ENCODE data around the gene LEMD3.

LEMD3 gene

DNA sequence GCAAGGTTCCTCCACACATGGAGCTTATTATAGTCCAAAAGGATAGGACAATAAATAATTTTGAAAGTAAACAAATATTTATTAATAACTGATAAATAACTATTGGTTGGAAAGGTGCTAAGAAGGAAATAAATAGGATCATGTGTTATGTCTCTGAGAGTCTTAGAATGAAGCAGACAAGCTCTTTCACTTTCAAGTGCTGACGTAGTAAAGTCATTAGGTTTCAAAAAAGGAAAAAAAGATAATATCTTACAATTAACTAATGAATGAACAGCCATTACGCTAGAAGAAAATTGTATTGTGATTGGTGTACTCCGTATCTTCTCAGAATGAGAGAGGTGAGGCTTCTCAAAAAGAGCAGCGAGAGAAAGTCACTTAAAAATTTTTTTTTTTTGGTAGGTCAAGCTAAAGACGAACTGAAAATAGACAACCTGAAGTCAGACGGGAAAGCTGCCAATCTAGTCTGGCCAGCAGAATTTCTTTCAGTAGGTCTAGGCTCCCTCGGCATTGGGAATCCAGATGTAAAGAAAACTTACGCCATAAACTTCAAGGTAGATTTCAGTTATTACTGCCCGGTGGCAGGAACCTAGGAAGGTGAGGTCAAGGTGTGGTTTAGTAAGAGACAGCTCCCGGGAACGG lies 583 bp upstream of the LEMD3 start:
- DNase-seq (ENCODE audit: low read depth, low spot score), result no peak
- Histone ChIP-seq H3K9me3 (ENCODE audit: control insufficient read depth, insufficient read depth, low read length) (no peaks in the 10 kb centered on the region), H3K27me3 (ENCODE audit: control insufficient read depth, insufficient read depth, low read length) (no peaks in the 10 kb centered on the region), H3K36me3 (ENCODE audit: control insufficient read depth, insufficient read depth, low read length) (no peaks in the 10 kb centered on the region), H3K4me1 (ENCODE audit: control insufficient read depth, insufficient read depth, low read length) (no peaks in the 10 kb centered on the region), H3K27ac (ENCODE audit: low read length) (no peak overlapping the region), H3K4me3 (ENCODE audit: low read length) (peak overlapping the region; percentile 95; the same call in 1 of the 2 replicates)
- no CpG with 5 or more reads among the region's 11 CpGs for WGBS (ENCODE audit: insufficient coverage, insufficient read length)

GRCh38 chr12:65170209-65170881 lies 962 bp downstream of the LEMD3 start:
- Histone ChIP-seq H3K4me1 (ENCODE audit: control insufficient read depth, insufficient read depth, low read length) (no peaks in the 10 kb centered on the region), H3K27me3 (ENCODE audit: control insufficient read depth, insufficient read depth, low read length) (no peaks in the 10 kb centered on the region), H3K27ac (ENCODE audit: low read length) (no peak overlapping the region), H3K4me3 (ENCODE audit: low read length) (peak overlapping the region; percentile 95), H3K9me3 (ENCODE audit: control insufficient read depth, insufficient read depth, low read length) (no peaks in the 10 kb centered on the region), H3K36me3 (ENCODE audit: control insufficient read depth, insufficient read depth, low read length) (no peaks in the 10 kb centered on the region)
- WGBS (ENCODE audit: insufficient coverage, insufficient read length), result no CpG with 5 or more reads among the region's 47 CpGs
- no peak for DNase-seq (ENCODE audit: low read depth, low spot score)

DNA sequence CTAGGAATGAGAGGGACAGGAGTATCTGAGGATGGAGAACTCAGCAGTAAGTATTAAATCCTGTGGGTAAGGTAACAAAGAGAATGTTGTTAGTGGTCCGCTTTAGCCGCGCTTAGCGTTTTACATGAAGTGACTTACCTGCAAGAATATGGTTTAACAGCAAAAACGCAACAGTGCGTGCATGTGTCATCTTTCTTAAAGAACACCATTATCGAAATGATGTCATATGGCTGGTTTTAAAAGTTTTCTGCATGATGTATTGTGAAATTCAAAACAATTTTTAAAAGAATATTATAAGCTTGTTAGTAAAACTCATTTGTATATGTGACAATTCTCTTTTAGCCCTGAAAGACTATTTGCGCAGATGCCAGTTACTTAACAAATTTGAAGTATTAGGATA lies 1.7 kb downstream of the LEMD3 start:
- Histone ChIP-seq H3K27me3 (ENCODE audit: control insufficient read depth, insufficient read depth, low read length) (no peaks in the 10 kb centered on the region), H3K4me1 (ENCODE audit: control insufficient read depth, insufficient read depth, low read length) (no peaks in the 10 kb centered on the region), H3K27ac (ENCODE audit: low read length) (no peak overlapping the region), H3K4me3 (ENCODE audit: low read length) (peak overlapping the region; percentile 95; the same call in 1 of the 2 replicates), H3K9me3 (ENCODE audit: control insufficient read depth, insufficient read depth, low read length) (no peaks in the 10 kb centered on the region), H3K36me3 (ENCODE audit: control insufficient read depth, insufficient read depth, low read length) (no peaks in the 10 kb centered on the region; the same call in 1 of the 2 replicates)
- WGBS (ENCODE audit: insufficient coverage, insufficient read length), result no CpG with 5 or more reads among the region's 8 CpGs
- DNase-seq (ENCODE audit: low read depth, low spot score), result no peak

DNA sequence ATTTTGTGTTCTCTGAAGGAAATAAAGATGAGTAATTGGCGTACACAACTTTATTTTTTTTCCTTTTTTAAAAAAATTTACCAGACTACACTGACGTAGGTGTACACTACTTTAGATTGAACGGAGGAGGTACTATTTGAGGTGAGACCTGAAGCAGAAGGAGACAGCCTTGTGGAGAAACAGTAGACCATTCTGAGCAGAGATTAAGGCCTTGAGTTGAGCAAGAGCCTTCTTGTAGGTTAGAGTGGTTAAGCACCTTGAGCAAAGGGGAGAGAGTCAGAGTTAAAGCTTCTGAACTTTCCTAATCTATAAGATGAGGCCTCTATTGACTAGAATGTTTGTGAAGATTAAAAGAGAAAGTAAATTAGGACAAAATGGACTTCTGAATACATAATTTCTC lies 2.5 kb downstream of the LEMD3 start:
- no peak for DNase-seq (ENCODE audit: low read depth, low spot score)
- no peaks in the 10 kb centered on the region for H3K27me3 ChIP-seq (ENCODE audit: control insufficient read depth, insufficient read depth, low read length)
- H3K4me3 ChIP-seq (ENCODE audit: low read length), result no peak overlapping the region; the same call in 1 of the 2 replicates
- H3K4me1 ChIP-seq (ENCODE audit: control insufficient read depth, insufficient read depth, low read length), result no peaks in the 10 kb centered on the region
- H3K27ac ChIP-seq (ENCODE audit: low read length), result no peak overlapping the region
- H3K9me3 ChIP-seq (ENCODE audit: control insufficient read depth, insufficient read depth, low read length), result no peaks in the 10 kb centered on the region
- WGBS (ENCODE audit: insufficient coverage, insufficient read length), result no CpG with 5 or more reads among the region's 3 CpGs
- H3K36me3 ChIP-seq (ENCODE audit: control insufficient read depth, insufficient read depth, low read length), result no peaks in the 10 kb centered on the region; the same call in 1 of the 2 replicates

- Histone ChIP-seq H3K9me3 (ENCODE audit: control insufficient read depth, insufficient read depth, low read length) (no peaks in the 10 kb centered on the region), H3K27ac (ENCODE audit: low read length) (no peak overlapping the region), H3K27me3 (ENCODE audit: control insufficient read depth, insufficient read depth, low read length) (no peaks in the 10 kb centered on the region), H3K4me3 (ENCODE audit: low read length) (no peak overlapping the region), H3K36me3 (ENCODE audit: control insufficient read depth, insufficient read depth, low read length) (no peaks in the 10 kb centered on the region; the same call in 1 of the 2 replicates), H3K4me1 (ENCODE audit: control insufficient read depth, insufficient read depth, low read length) (no peaks in the 10 kb centered on the region)
- no peak for DNase-seq (ENCODE audit: low read depth, low spot score)
Measured at GRCh38 chr12:65175385-65175784, 6.0 kb downstream of the LEMD3 start.

GRCh38 chr12:65182012-65182739 lies 12.8 kb downstream of the LEMD3 start:
- Histone ChIP-seq H3K27ac (ENCODE audit: low read length) (no peak overlapping the region), H3K4me1 (ENCODE audit: control insufficient read depth, insufficient read depth, low read length) (no peaks in the 10 kb centered on the region), H3K4me3 (ENCODE audit: low read length) (no peak overlapping the region), H3K27me3 (ENCODE audit: control insufficient read depth, insufficient read depth, low read length) (no peaks in the 10 kb centered on the region), H3K36me3 (ENCODE audit: control insufficient read depth, insufficient read depth, low read length) (no peaks in the 10 kb centered on the region), H3K9me3 (ENCODE audit: control insufficient read depth, insufficient read depth, low read length) (no peaks in the 10 kb centered on the region)
- WGBS (ENCODE audit: insufficient coverage, insufficient read length), result no CpG with 5 or more reads among the region's 3 CpGs
- DNase-seq (ENCODE audit: low read depth, low spot score), result no peak

GRCh38 chr12:65184176-65184857 lies 14.9 kb downstream of the LEMD3 start:
- Histone ChIP-seq H3K36me3 (ENCODE audit: control insufficient read depth, insufficient read depth, low read length) (no peaks in the 10 kb centered on the region), H3K9me3 (ENCODE audit: control insufficient read depth, insufficient read depth, low read length) (no peaks in the 10 kb centered on the region), H3K27me3 (ENCODE audit: control insufficient read depth, insufficient read depth, low read length) (no peaks in the 10 kb centered on the region), H3K4me3 (ENCODE audit: low read length) (no peak overlapping the region), H3K4me1 (ENCODE audit: control insufficient read depth, insufficient read depth, low read length) (no peaks in the 10 kb centered on the region), H3K27ac (ENCODE audit: low read length) (no peak overlapping the region)
- DNase-seq (ENCODE audit: low read depth, low spot score), result no peak
- no CpG with 5 or more reads among the region's 5 CpGs for WGBS (ENCODE audit: insufficient coverage, insufficient read length)

GRCh38 chr12:65184858-65185229 lies 15.5 kb downstream of the LEMD3 start:
- Histone ChIP-seq H3K9me3 (ENCODE audit: control insufficient read depth, insufficient read depth, low read length) (no peaks in the 10 kb centered on the region), H3K36me3 (ENCODE audit: control insufficient read depth, insufficient read depth, low read length) (no peaks in the 10 kb centered on the region), H3K4me1 (ENCODE audit: control insufficient read depth, insufficient read depth, low read length) (no peaks in the 10 kb centered on the region), H3K4me3 (ENCODE audit: low read length) (no peak overlapping the region), H3K27me3 (ENCODE audit: control insufficient read depth, insufficient read depth, low read length) (no peaks in the 10 kb centered on the region), H3K27ac (ENCODE audit: low read length) (no peak overlapping the region)
- WGBS (ENCODE audit: insufficient coverage, insufficient read length), result no CpG with 5 or more reads among the region's 1 CpG
- no peak for DNase-seq (ENCODE audit: low read depth, low spot score)

- DNase-seq (ENCODE audit: low read depth, low spot score), result no peak
- H3K36me3 ChIP-seq (ENCODE audit: control insufficient read depth, insufficient read depth, low read length), result no peaks in the 10 kb centered on the region
- no peak overlapping the region for H3K4me3 ChIP-seq (ENCODE audit: low read length)
- H3K27ac ChIP-seq (ENCODE audit: low read length), result no peak overlapping the region
- H3K9me3 ChIP-seq (ENCODE audit: control insufficient read depth, insufficient read depth, low read length), result no peaks in the 10 kb centered on the region
- 0 out of 2 replicates have a peak, but pooled peaks cover 2% of the 10 kb centered on the region for H3K4me1 ChIP-seq (ENCODE audit: control insufficient read depth, insufficient read depth, low read length)
- H3K27me3 ChIP-seq (ENCODE audit: control insufficient read depth, insufficient read depth, low read length), result no peaks in the 10 kb centered on the region
Measured at GRCh38 chr12:65187665-65188064, 18.3 kb downstream of the LEMD3 start.

- Histone ChIP-seq H3K27me3 (ENCODE audit: control insufficient read depth, insufficient read depth, low read length) (no peaks in the 10 kb centered on the region), H3K4me3 (ENCODE audit: low read length) (no peak overlapping the region), H3K36me3 (ENCODE audit: control insufficient read depth, insufficient read depth, low read length) (no peaks in the 10 kb centered on the region), H3K9me3 (ENCODE audit: control insufficient read depth, insufficient read depth, low read length) (no peaks in the 10 kb centered on the region), H3K27ac (ENCODE audit: low read length) (no peak overlapping the region), H3K4me1 (ENCODE audit: control insufficient read depth, insufficient read depth, low read length) (0 out of 2 replicates have a peak, but pooled peaks cover 2% of the 10 kb centered on the region)
- no peak for DNase-seq (ENCODE audit: low read depth, low spot score)
- no CpG with 5 or more reads among the region's 3 CpGs for whole genome bisulfite sequencing (ENCODE audit: insufficient coverage, insufficient read length)
Measured at GRCh38 chr12:65188179-65188701, 18.9 kb downstream of the LEMD3 start.

Data from iPS DF 6.9 (cell line).